Spleen (tissue), 7 donors: ENCODE results near the gene FARP1.

Experiments
- POLR2A ChIP-seq, 3 donors: fragments of 450-650 bp; IDR thresholded peaks; one replicate each; pipeline ENCODE4 v1.5.1; 2017; ENCODE audit warnings: antibody characterized with exemption in 3 of 3, mild to moderate bottlenecking in 1 of 3
- TF ChIP-seq, protein P1 (sequence below), 11 experiments: fragments of 200-600 bp in 7 of 11; fragments of 450-650 bp in 4 of 11; sonication (generic) in 4 of 11; IDR thresholded peaks in 8 of 11; conservative IDR thresholded peaks in 3 of 11; 1 replicate in 7 of 11; 2 replicates in 4 of 11; pipeline versions ENCODE4 v1.4.0 to v1.8.0; 2016 to 2021; ENCODE audit warnings: antibody characterized with exemption in 11 of 11, inconsistent platforms in 4 of 11, mild to moderate bottlenecking in 1 of 11
- donor health status: DM: no; HTN: no; CAD: no; lungs with moderate emphysema.
- donor health status: DM: no; HTN: no; CAD: no.
- donor health status: DM: no; HTN: no; CAD: no.

DNA sequence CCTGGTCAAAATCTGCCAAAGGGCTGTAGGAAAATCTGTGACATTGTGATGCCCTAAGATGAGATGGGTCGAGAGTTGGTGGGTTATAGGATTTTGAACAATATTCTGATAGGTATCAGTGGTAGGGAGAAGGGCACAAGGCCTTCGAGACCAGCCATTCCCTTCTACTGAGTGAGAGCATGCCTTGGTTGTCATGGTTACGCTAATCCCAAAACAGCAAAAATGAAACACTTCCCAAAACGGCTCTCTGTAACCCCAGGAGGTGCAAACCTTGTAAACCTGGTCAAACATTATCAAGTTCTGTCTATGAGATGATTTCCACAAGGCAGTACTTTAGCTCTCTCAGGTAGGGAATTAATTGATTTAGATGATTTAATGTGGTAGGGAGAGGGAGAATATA, 192.8 kb downstream of the FARP1 start:
- TF ChIP-seq, protein P1, sequence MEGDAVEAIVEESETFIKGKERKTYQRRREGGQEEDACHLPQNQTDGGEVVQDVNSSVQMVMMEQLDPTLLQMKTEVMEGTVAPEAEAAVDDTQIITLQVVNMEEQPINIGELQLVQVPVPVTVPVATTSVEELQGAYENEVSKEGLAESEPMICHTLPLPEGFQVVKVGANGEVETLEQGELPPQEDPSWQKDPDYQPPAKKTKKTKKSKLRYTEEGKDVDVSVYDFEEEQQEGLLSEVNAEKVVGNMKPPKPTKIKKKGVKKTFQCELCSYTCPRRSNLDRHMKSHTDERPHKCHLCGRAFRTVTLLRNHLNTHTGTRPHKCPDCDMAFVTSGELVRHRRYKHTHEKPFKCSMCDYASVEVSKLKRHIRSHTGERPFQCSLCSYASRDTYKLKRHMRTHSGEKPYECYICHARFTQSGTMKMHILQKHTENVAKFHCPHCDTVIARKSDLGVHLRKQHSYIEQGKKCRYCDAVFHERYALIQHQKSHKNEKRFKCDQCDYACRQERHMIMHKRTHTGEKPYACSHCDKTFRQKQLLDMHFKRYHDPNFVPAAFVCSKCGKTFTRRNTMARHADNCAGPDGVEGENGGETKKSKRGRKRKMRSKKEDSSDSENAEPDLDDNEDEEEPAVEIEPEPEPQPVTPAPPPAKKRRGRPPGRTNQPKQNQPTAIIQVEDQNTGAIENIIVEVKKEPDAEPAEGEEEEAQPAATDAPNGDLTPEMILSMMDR (IDR thresholded peaks at IDR 0.05 in 8 of 11, conservative IDR thresholded peaks at IDR 0.05 in 3 of 11), result no peak
- TF ChIP-seq POLR2A (IDR thresholded peaks at IDR 0.05), result no peak
